Lower lobe of right lung (tissue), 2 donors: ENCODE results near the gene TMEM242. TPM values are rescaled to one million over a fixed set of nuclear protein-coding genes. Genes with fewer than 3 reads are reported as not detected.
A peak's percentile ranks its signal among the peaks of the same experiment; 100 is the strongest.

Source experiments
- ATAC-seq, 2 donors: fragments of 200-7000 bp; cut with Tn5 transposase; one replicate each; pipeline ENCODE4 v1.9.1; 2020 to 2022; ENCODE audit warnings: mild to moderate bottlenecking in 2 of 2, moderate library complexity in 2 of 2
- DNase-seq: peaks from one replicate; pipeline ENCODE4 v3.0.0-alpha.2; 2020
- H3K27ac ChIP-seq: fragments of 200-600 bp; one replicate; pipeline ENCODE4 v1.8.0; 2022
- H3K27me3 ChIP-seq: fragments of 200-600 bp; one replicate; pipeline ENCODE4 v1.8.0; 2022; ENCODE audit warnings: low read depth
- H3K36me3 ChIP-seq: fragments of 200-600 bp; one replicate; pipeline ENCODE4 v1.8.0; 2022; ENCODE audit warnings: mild to moderate bottlenecking
- H3K4me1 ChIP-seq: fragments of 200-600 bp; one replicate; pipeline ENCODE4 v1.8.0; 2022
- H3K4me3 ChIP-seq: fragments of 200-600 bp; one replicate; pipeline ENCODE4 v1.8.0; 2022; ENCODE audit warnings: mild to moderate bottlenecking
- H3K9me3 ChIP-seq: fragments of 200-600 bp; one replicate; pipeline ENCODE4 v1.8.0; 2022
- CTCF ChIP-seq: fragments of 200-600 bp; IDR thresholded peaks from one replicate; pipeline ENCODE4 v1.8.0; 2022; ENCODE audit warnings: antibody characterized with exemption, mild to moderate bottlenecking
- intact Hi-C: fragments of 100-400 bp; cut with DNase I; formaldehyde crosslinking; loops from one replicate; pipeline ENCODE4 v1.11.0; 2022
- long read RNA-seq: library from polyadenylated mRNA; unstranded; transcript quantifications from one replicate; pipeline ENCODE4 v2.0.0, GENCODE V29; 2021
- total RNA-seq: library from RNA; stranded (reverse); fragmentation: NEBNext Ultra II Directional; extraction: Animal tissue kit (Norgen Biotek cat#: 25700); gene quantifications from one replicate; pipeline ENCODE4 v1.2.1, GENCODE V29; 2021
- donor health status: DM: no; HTN: yes; CAD: no; lungs with severe emphysema.

Gene TMEM242
- 10.9 TPM for total RNA-seq
- long read RNA-seq, full-length matches to known transcripts: 13 of 15 reads
- long read RNA-seq, partial matches to known transcripts: 0 of 15 reads
- long read RNA-seq, other reads (novel, unspliced or antisense): 2 of 15 reads

GRCh38 chr6:157323255-157323965, at the start of gene TMEM242:
TMEM242 (minus strand) TSS chr6:157323519; CDS start chr6:157323499, 20 bp downstream.
- H3K27ac ChIP-seq: peak within 1 kb of the TSS; percentile 92
- no peaks in the 10 kb centered on the region for H3K27me3 ChIP-seq
- H3K4me3 ChIP-seq: peak within 1 kb of the TSS; percentile 92
- peak; percentile 99 for ATAC-seq
- peaks cover 15% of the 10 kb centered on the region for H3K4me1 ChIP-seq
- intact Hi-C loops: loop anchor here (10.0 kb wide), 1 partner anchor 261 kb away; no protein-coding TSS in a partner anchor
- H3K9me3 ChIP-seq: no peaks in the 10 kb centered on the region
- peaks cover 24% of the 10 kb centered on the region for H3K36me3 ChIP-seq
- DNase-seq: peak; percentile 93
- TF ChIP-seq CTCF: peak; percentile 15

GRCh38 chr6:157372501-157373280, 49.4 kb upstream of the TMEM242 start:
- DNase-seq: no peak
- Histone ChIP-seq H3K4me3 (no peak overlapping the region), H3K4me1 (no peaks in the 10 kb centered on the region), H3K9me3 (no peaks in the 10 kb centered on the region), H3K36me3 (no peaks in the 10 kb centered on the region), H3K27me3 (no peaks in the 10 kb centered on the region), H3K27ac (no peak overlapping the region)
- intact Hi-C loops: no loop called here
- no peak for TF ChIP-seq CTCF
- ATAC-seq: no peak

- H3K4me3 ChIP-seq: no peak overlapping the region
- H3K27ac ChIP-seq: no peak overlapping the region
- H3K4me1 ChIP-seq: no peaks in the 10 kb centered on the region
- ATAC-seq: no peak
- intact Hi-C loops: no loop called here
- TF ChIP-seq CTCF: no peak
- no peak for DNase-seq
- peaks cover 3% of the 10 kb centered on the region for H3K27me3 ChIP-seq
- H3K36me3 ChIP-seq: no peaks in the 10 kb centered on the region
- no peaks in the 10 kb centered on the region for H3K9me3 ChIP-seq
Measured at GRCh38 chr6:157370755-157371154, 47.4 kb upstream of the TMEM242 start.

- intact Hi-C loops: no loop called here
- Histone ChIP-seq H3K4me3 (no peak overlapping the region), H3K27me3 (peaks cover 3% of the 10 kb centered on the region), H3K36me3 (no peaks in the 10 kb centered on the region), H3K4me1 (no peaks in the 10 kb centered on the region), H3K9me3 (no peaks in the 10 kb centered on the region), H3K27ac (no peak overlapping the region)
- TF ChIP-seq CTCF: no peak
- DNase-seq (no peak), ATAC-seq (no peak)
Measured at GRCh38 chr6:157368359-157369049, 45.2 kb upstream of the TMEM242 start.

- H3K36me3 ChIP-seq: no peaks in the 10 kb centered on the region
- H3K27me3 ChIP-seq: peaks cover 3% of the 10 kb centered on the region
- H3K27ac ChIP-seq: no peak overlapping the region
- intact Hi-C loops: no loop called here
- no peaks in the 10 kb centered on the region for H3K9me3 ChIP-seq
- DNase-seq (no peak), ATAC-seq (no peak)
- H3K4me1 ChIP-seq: no peaks in the 10 kb centered on the region
- no peak for TF ChIP-seq CTCF
- H3K4me3 ChIP-seq: no peak overlapping the region
Measured at GRCh38 chr6:157366648-157367047, 43.3 kb upstream of the TMEM242 start.
